Retina (tissue), 1 donor: ENCODE results near the gene GON4L.
"Not testable (repeated sequence)": the region's sequence is repeated elsewhere in the genome, so short reads cannot be mapped to it uniquely, and the experiment has no call there.

Source experiments
- DNase-seq: peaks from one replicate; pipeline ENCODE4 v3.0.0-alpha.2; 2016

GON4L gene

GRCh38 chr1:155812878-155813277 lies 44.1 kb downstream of the GON4L start:
- no peak for DNase-seq

- no peak for DNase-seq
These were observed 47.9 kb downstream of the GON4L start for GRCh38 chr1:155809088-155809487.

- no peak for DNase-seq
These were observed 55.9 kb downstream of the GON4L start for GRCh38 chr1:155801149-155801548.

- not testable (repeated sequence) for DNase-seq
These were observed 61.4 kb downstream of the GON4L start for GRCh38 chr1:155795618-155796017.

DNA sequence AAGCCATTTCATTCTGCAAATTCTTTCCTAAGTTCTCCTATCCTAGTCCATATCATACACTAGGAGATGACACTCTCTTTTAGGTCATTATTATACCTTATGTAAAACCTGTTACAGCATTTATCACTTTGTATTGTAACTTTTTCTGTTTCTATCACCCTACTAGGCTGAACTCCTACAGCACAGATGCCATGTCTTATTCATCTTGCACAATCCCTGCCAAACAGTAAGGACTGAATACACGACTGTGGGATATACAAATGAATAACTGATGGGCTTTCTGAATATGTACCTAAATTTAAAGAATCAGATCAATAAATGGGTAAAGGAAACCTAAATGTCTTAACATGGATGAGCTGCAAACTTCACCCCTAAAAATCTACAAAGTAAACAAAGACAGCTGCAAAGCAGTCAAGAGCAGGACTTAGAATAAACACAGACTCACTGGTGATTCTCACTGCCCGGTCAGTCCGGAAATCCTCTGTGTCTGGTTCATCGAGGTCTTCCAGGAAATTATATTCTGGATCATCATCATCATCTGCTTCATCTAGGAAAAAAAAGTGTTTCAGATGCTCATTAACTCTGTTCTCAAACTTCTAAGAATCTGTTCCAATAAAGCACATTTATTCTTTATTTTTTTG lies 62.3 kb downstream of the GON4L start:
- no peak for DNase-seq

- DNase-seq: no peak
These were observed 63.8 kb downstream of the GON4L start for GRCh38 chr1:155793213-155793612.

DNA sequence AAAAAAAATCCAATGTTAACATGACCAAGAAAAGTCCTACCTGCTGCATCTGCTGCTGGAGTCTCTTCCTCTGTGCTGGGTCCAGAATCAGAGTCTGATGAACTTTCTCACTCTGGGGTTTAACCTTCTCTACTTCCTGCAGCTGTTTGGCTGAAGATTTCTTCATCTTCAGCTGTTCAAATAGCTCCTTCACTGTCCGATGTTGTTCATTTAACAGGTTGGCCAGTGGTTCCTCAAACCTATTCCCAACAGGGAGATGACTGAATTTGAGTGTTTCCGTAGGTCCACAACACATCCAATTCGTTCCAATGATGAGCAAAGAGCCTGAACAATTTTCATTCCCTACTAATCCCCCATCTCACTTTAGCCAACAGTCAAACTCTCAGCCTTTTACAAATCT lies 79.4 kb downstream of the GON4L start:
- no peak for DNase-seq

DNA sequence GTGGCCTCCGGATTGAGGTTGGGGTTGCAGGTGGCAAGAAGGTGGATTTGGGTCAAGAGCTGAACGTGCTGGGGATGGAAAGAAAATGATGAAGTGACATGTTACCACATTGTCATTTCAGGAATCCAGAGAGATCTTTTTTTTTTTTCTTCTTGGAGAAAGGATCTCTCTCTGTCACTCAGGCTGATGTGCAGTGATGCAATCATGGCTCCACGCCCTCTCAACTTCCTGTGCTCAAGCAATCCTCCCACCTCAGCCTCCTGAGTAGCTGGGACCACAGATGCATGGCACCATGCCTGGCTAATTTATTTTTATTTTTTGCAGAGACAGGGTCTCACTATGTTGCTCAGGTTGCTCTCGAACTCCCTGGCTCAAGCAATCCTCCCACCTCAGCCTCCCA lies 80.6 kb downstream of the GON4L start:
- no peak for DNase-seq

- no peak for DNase-seq
These were observed 83.8 kb downstream of the GON4L start for GRCh38 chr1:155773221-155773620.

- DNase-seq: no peak
These were observed 87.8 kb downstream of the GON4L start for GRCh38 chr1:155769257-155769656.

DNA sequence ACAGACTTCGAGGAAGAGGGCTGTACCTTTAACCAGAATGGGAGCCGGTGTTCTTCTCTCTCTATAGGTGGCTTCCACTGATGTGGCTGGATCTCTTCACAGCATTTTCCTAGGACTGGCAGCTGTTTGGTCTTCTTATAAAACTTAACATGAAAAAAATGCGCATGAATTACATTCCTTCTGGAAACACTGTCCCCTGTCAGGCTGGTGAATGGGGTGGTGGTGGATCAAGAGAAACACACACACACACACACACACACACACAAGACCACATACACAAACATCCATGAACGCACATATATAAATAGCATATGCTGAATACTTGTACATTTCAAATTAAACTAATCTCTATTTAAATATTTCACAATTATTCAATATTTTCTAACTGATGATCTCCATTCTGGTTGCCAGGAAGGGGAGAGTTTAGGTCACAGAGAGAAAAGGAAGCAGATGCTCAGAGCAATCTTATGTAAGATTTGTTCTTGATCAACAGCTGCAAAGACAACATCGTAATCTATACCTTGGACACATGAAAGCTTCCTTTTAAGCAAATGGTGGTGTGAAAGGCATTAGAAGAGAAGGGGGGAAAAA lies 89.5 kb downstream of the GON4L start:
- not testable (repeated sequence) for DNase-seq

- DNase-seq: not testable (repeated sequence)
These were observed 93.0 kb downstream of the GON4L start for GRCh38 chr1:155763989-155764388.

DNA sequence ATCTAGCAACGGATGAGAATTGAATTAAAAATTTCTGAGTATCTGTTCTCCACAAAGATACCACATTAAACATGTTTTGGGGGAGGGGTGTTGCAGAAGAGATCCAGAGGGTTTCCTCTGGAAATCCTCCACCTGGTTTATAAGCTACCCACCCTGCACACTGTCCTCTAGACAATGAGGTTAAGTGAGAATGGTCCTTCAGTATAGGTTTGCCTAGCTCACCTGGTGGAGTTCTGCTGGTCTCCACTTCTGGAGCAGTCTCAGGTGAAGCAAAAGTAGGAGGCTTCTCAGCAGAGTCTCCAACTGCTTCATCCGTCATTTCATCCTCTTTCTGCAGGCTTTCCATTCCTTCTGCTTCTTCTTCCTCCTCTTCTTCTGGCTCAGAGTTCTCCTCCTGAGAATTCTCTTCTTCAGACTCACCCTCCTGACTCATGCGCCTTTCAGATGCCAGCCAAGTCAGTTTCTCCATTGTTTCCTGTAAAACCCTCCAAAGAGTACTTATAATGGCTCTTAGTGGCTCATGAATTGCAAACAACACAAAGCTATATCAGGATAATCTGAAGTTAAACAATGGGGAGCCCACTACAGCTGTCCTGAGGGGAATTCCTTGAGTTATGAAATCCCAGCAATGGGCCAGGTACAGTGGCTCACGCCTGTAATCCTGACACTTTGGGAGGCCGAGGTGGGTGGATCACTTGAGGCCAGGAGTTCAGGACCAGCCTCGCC lies 93.8 kb downstream of the GON4L start:
- not testable (repeated sequence) for DNase-seq

GRCh38 chr1:155761736-155762405 lies 95.1 kb downstream of the GON4L start:
- no peak for DNase-seq

DNA sequence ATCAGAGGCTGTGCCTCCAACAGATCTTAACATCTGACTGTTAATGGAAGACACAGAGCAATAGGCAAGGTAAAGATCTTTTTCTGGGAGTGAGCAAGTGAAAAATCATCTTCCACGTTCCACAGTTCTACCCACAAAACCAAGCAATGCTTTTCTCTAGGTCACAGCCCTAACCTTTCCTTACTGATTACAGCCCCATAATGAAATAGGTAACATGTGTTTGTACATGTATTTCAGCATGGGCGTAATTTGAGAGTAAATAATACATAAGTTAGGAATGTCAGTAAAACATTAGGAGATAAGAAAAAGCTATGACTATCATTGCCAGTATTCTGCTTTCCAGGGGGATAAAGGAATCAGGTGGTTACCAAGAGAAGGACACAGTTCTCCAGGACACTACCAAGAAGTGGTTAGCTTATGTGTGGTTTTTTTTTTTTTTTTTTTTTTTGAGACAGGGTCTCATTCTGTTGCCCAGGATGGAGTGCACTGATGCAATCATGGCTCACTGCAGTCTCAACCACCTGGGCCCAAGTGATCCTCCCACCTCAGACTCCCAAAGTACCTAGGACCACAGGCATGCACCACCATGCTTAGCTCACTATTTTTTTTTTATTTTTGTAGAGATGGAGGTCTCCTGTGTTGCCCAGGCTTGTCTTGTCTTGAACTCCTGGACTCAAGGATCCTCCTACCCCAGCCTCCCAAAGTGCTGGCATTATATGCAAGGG lies 96.1 kb downstream of the GON4L start:
- DNase-seq: no peak

- DNase-seq: no peak
These were observed 96.9 kb downstream of the GON4L start for GRCh38 chr1:155759966-155760630.

DNA sequence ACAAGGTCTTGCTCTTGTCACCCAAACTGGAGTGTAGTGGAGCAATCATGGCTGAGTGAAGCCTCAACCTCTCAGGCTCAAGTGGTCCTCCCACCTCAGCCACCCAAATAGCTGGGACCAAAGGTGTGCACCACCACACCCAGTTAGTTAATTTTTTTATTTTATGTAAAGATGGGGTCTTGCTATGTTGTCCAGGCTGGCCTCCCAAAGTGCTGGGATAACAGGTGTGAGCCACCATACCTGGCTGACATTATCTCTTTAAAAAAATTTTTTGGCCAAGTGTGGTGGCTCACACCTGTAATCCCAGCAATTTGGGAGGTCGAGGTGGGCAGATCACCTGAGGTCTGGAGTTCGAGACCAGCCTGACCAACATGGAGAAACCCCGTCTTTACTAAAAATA lies 98.0 kb downstream of the GON4L start:
- DNase-seq: not testable (repeated sequence)

DNA sequence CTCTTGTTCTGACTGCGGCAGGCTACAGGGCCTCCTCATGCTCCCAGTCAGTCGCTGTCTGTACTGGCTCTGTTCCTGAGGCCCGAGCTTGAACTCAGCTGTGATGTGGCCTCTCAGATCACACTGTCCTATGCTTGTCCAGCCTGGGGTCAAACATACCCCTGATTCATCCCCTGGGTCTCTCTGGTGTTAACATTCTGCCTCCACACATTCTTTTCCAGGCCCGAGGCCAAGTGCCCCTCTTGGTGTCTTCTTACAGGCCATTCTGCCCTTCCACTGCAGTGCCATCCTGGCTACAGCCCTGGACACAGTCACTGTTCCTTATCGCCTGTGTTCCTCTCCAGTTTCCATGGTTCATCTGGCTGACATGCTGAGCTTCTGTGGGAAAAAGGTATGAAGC lies 108.9 kb downstream of the GON4L start:
- DNase-seq: not testable (repeated sequence)

- DNase-seq: not testable (repeated sequence)
These were observed 109.4 kb downstream of the GON4L start for GRCh38 chr1:155747586-155747985.

DNA sequence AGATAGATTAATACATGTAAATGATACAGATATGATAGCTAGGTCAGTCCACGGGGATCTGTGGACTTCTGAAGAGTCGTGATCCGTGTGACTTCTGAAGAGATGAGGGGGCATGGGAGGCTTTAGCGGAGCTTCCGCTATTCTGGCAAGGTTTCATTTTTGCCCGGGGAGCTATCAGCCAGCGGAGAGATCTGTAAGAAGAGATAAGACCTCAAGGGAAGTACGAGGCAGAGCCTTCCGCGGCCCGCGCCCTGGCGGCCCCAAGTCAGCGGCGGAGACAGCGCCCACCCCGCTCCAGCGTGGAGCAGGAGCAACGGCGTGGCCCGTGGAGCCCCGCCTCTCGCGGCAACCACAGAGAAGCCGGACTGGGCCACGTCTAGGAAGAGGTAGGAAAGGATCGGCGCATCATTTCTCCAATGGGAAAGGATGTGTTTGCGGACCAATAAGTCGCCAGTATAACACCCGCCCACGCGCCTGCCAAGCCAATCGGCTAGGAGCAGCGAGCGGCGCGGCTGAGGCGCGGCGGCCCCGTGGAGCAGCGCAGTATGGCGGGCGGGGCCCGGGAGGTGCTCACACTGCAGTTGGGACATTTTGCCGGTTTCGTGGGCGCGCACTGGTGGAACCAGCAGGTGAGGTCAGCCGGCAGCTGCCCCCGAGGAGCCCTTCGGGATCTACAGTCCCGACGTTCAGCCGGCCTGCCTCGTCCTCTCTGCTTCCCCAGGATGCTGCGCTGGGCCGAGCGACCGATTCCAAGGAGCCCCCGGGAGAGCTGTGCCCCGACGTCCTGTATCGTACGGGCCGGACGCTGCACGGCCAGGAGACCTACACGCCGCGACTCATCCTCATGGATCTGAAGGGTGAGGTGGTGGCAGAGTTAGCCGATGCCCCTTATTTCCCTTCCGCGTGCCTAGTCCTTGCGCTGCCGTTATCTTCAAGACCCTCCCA lies 111.5 kb downstream of the GON4L start:
- peak; percentile 95 for DNase-seq

GRCh38 chr1:155744711-155745283 lies 112.2 kb downstream of the GON4L start:
- DNase-seq: peak; percentile 4
